HepG2 (cell line): ENCODE measurements around the gene NKX1-1.

Experiments used
- CEBPB ChIP-seq: IDR thresholded peaks from 2 replicates; pipeline ENCODE4 v1.6.1; 2011; ENCODE audit warnings: low read depth, low read length, improper control_type of control experiment, borderline replicate concordance
- CENPX ChIP-seq: sonication (generic); formaldehyde crosslinking; IDR thresholded peaks from 2 replicates; pipeline ENCODE4 v1.9.0; 2021; ENCODE audit warnings: mild to moderate bottlenecking, missing genetic modification reagents, moderate library complexity
- HOXA7 ChIP-seq: sonication (generic); formaldehyde crosslinking; IDR thresholded peaks from 2 replicates; pipeline ENCODE4 v1.8.1; 2022; ENCODE audit warnings: mild to moderate bottlenecking, missing genetic modification reagents, moderate library complexity
- KDM5A ChIP-seq: fragments of 200-600 bp; sonication (generic); IDR thresholded peaks from 2 replicates; pipeline ENCODE4 v1.7.0; 2018; ENCODE audit warnings: antibody characterized with exemption, mild to moderate bottlenecking, low read length, borderline replicate concordance
- NCOA1 ChIP-seq: sonication (generic); formaldehyde crosslinking; IDR thresholded peaks from 2 replicates; pipeline ENCODE4 v1.9.0; 2021; ENCODE audit warnings: missing genetic modification reagents
- SIN3A ChIP-seq: IDR thresholded peaks from 2 replicates; pipeline ENCODE4 v1.6.1; 2011; ENCODE audit warnings: low read depth, mild to moderate bottlenecking, control low read depth, low read length, borderline replicate concordance
- ZBTB20 ChIP-seq: sonication (generic); formaldehyde crosslinking; IDR thresholded peaks from 2 replicates; pipeline ENCODE4 v1.8.1; 2023; ENCODE audit warnings: missing genetic modification reagents, low read depth, mild to moderate bottlenecking, borderline replicate concordance
- ZFAT ChIP-seq: sonication (generic); formaldehyde crosslinking; conservative IDR thresholded peaks from 2 replicates; pipeline ENCODE4 v1.8.1; 2023; ENCODE audit warnings: missing genetic modification reagents, inconsistent platforms
- TF ChIP-seq, protein P1 (sequence below): sonication (generic); formaldehyde crosslinking; IDR thresholded peaks from 2 replicates; pipeline ENCODE4 v1.9.0; 2021; ENCODE audit warnings: missing genetic modification reagents, borderline replicate concordance
- TF ChIP-seq, protein P2 (sequence below): sonication (generic); formaldehyde crosslinking; IDR thresholded peaks from 2 replicates; pipeline ENCODE4 v1.4.0; 2020; ENCODE audit warnings: missing genetic modification reagents
- TF ChIP-seq, protein P3 (sequence below): sonication (generic); formaldehyde crosslinking; IDR thresholded peaks from 2 replicates; pipeline ENCODE4 v1.8.0; 2022; ENCODE audit warnings: mild to moderate bottlenecking, missing genetic modification reagents, moderate library complexity

DNA sequence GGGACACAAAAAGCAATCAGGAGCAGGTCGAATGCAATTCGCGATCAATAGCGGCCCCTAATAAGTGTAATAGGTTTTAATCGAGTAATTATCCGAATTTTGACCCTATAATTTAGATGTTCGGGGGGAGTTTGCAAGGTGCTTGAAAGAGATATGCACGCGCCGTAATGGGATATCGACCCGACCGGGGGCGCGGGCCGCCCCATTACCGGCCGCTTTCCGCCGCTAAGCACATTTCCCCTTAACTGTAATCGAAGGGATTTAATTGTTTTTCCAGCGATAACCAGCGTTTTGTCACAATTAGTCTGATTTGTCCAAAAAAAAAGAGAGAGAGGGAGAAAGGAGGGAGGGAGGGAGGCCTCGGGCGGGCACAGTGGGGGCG is 997 bp downstream of the NKX1-1 start:
- TF ChIP-seq SIN3A (no peak), CENPX (CRISPR knock-in tag) (no peak), KDM5A (no peak), CEBPB (no peak), NCOA1 (CRISPR knock-in tag) (no peak), HOXA7 (CRISPR knock-in tag) (no peak), ZBTB20 (CRISPR knock-in tag) (no peak), ZFAT (CRISPR knock-in tag) (no peak)
- TF ChIP-seq, protein P1, sequence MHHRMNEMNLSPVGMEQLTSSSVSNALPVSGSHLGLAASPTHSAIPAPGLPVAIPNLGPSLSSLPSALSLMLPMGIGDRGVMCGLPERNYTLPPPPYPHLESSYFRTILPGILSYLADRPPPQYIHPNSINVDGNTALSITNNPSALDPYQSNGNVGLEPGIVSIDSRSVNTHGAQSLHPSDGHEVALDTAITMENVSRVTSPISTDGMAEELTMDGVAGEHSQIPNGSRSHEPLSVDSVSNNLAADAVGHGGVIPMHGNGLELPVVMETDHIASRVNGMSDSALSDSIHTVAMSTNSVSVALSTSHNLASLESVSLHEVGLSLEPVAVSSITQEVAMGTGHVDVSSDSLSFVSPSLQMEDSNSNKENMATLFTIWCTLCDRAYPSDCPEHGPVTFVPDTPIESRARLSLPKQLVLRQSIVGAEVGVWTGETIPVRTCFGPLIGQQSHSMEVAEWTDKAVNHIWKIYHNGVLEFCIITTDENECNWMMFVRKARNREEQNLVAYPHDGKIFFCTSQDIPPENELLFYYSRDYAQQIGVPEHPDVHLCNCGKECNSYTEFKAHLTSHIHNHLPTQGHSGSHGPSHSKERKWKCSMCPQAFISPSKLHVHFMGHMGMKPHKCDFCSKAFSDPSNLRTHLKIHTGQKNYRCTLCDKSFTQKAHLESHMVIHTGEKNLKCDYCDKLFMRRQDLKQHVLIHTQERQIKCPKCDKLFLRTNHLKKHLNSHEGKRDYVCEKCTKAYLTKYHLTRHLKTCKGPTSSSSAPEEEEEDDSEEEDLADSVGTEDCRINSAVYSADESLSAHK = no peak
- TF ChIP-seq, protein P2, sequence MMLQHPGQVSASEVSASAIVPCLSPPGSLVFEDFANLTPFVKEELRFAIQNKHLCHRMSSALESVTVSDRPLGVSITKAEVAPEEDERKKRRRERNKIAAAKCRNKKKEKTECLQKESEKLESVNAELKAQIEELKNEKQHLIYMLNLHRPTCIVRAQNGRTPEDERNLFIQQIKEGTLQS = no peak
- TF ChIP-seq, protein P3, sequence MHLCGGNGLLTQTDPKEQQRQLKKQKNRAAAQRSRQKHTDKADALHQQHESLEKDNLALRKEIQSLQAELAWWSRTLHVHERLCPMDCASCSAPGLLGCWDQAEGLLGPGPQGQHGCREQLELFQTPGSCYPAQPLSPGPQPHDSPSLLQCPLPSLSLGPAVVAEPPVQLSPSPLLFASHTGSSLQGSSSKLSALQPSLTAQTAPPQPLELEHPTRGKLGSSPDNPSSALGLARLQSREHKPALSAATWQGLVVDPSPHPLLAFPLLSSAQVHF (CRISPR knock-in tag) = no peak
